Activated CD8-positive, alpha-beta memory T cell treated with anti-CD3 and anti-CD28 coated beads, Interleukin-2, amount 50 U/mL, for 1 hour (primary cell): ENCODE results near the gene TRAF3.
"Not testable (repeated sequence)": the region's sequence is repeated elsewhere in the genome, so short reads cannot be mapped to it uniquely, and the experiment has no call there.

Source experiments
- DNase-seq: peaks from one replicate; pipeline ENCODE4 v3.0.0-alpha.2; 2020; ENCODE audit errors: extremely low read depth

TRAF3 gene

GRCh38 chr14:102892651-102893050 is 115.4 kb downstream of the TRAF3 start:
- no peak for DNase-seq

- no peak for DNase-seq
Observed at GRCh38 chr14:102893452-102893851, 116.2 kb downstream of the TRAF3 start.

- not testable (repeated sequence) for DNase-seq
Observed at GRCh38 chr14:102896735-102897134, 119.5 kb downstream of the TRAF3 start.

GRCh38 chr14:102897299-102898027 is 120.2 kb downstream of the TRAF3 start:
- no peak for DNase-seq

GRCh38 chr14:102898298-102898697 is 121.0 kb downstream of the TRAF3 start:
- DNase-seq, result no peak

GRCh38 chr14:102898776-102899515 is 121.7 kb downstream of the TRAF3 start:
- DNase-seq, result no peak

GRCh38 chr14:102899516-102899900 is 122.3 kb downstream of the TRAF3 start:
- no peak for DNase-seq

GRCh38 chr14:102900631-102901571 is 123.7 kb downstream of the TRAF3 start:
- DNase-seq, result no peak

- DNase-seq, result no peak
Observed at GRCh38 chr14:102901633-102902032, 124.4 kb downstream of the TRAF3 start.

GRCh38 chr14:102902086-102902485 is 124.8 kb downstream of the TRAF3 start:
- no peak for DNase-seq

GRCh38 chr14:102902523-102903247 is 125.4 kb downstream of the TRAF3 start:
- no peak for DNase-seq

- no peak for DNase-seq
Observed at GRCh38 chr14:102903248-102903888, 126.1 kb downstream of the TRAF3 start.

GRCh38 chr14:102903889-102904512 is 126.8 kb downstream of the TRAF3 start:
- no peak for DNase-seq

GRCh38 chr14:102905116-102906108 is 128.2 kb downstream of the TRAF3 start:
- no peak for DNase-seq

GRCh38 chr14:102906616-102907302 is 129.5 kb downstream of the TRAF3 start:
- DNase-seq, result no peak

GRCh38 chr14:102907303-102907844 is 130.1 kb downstream of the TRAF3 start:
- DNase-seq, result no peak

GRCh38 chr14:102907980-102908730 is 130.9 kb downstream of the TRAF3 start:
- no peak for DNase-seq
